NCI-H1092 treated with DMSO at 0.1 percent for 48 hours (cell line): ENCODE data around the gene MBD5.
"Not testable (repeated sequence)": the region's sequence is repeated elsewhere in the genome, so short reads cannot be mapped to it uniquely, and the experiment has no call there.

Experiments used
- DNase-seq: peaks from one replicate; lab custom pipeline; 2025; lab: John Stamatoyannopoulos, UW

The MBD5 gene

DNA sequence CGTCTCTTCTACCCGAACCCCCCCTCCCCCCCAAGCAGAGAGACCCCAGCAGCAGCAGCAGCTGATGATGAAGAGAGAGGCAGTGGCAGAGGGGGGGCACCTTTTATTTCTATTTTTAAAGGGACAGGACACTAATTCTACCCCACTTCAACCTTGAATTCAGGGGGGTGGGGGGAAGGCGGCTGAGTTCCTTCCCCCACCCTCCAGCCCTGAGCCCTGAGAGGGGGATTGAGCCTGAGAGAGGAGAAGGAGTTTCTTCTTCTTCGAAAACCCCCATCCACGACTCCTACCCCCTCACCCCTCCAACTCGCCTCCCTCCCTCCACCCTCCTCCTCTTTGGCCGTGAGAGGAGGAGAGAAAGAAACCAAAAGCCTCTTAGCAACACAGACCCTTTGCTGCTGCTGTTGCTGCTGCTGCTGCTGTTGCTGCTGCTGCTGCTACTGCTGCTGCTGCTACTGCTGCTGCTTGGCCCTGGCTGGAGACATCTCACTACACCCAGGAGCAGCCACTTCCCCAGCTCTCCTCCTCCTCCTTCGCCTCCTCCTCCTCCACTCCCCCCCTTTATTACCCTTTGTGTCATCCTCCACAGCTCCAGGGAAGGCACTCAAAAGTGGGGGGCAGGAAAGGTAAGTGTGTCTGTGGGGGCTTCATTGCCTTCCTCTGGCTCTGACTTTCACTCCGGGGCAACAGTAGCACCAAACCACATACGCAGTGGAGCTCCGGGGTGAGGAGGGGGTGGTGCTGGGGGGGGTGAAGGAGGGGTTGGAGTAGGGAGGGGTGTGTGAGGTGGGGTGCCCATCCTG lies at the start of gene MBD5:
TSS of gene MBD5 (plus strand) at position 33 of the 803 bp plus-strand sequence.
- DNase-seq, result peak; percentile 65

- DNase-seq, result no peak
Measured at GRCh38 chr2:147976102-147976501, 44.8 kb upstream of the MBD5 start.

- DNase-seq, result no peak
Measured at GRCh38 chr2:147977679-147978078, 43.2 kb upstream of the MBD5 start.

- no peak for DNase-seq
Measured at GRCh38 chr2:147980940-147981528, 39.9 kb upstream of the MBD5 start.

DNA sequence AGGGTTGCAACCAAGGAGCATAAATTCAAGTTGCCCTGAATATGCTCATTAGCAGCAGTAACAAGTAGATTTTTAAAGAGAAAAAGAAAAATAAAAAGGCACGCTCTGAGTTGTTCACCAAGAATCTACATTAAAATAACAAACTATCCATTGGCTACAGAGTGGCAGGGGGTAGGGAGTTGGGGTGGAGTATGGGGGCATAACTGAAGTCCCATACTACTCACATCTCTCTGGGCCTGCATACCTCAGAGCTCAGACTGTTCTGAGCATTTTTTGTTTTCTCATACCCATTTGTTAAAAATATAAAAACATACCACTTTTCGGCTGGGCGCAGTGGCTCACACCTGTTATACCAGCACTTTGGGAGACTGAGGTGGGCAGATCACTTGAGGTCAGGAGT lies 31.8 kb upstream of the MBD5 start:
- DNase-seq, result no peak

DNA sequence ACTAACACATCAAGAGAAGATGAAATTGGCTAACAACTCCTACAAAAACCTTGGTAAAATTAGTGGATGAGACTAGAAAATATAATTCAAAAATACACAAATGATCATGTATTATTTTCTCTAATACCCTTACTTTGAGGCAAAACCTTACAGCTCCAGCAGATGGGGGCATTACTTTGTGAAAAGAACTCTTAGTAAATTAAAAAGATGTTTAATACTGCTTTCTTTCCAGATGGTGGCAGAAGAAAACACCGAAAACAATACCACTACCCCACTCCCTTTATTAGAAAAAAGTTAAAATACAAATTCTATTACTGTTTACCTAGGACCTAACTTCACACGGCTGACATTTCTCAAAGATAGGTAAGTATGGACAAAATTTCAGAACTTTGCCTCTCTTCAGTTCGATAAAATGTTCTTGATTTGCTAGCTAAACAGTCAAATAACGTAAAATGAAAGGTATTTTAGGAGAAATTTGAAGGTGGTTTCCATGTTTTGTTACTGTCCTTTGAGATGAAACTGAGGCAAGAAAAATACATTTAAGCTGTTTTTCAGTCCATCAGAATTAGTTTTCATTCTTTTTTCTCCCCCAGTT lies 31.0 kb upstream of the MBD5 start:
- DNase-seq, result peak; percentile 11

GRCh38 chr2:147994965-147995364 lies 25.9 kb upstream of the MBD5 start:
- not testable (repeated sequence) for DNase-seq

DNA sequence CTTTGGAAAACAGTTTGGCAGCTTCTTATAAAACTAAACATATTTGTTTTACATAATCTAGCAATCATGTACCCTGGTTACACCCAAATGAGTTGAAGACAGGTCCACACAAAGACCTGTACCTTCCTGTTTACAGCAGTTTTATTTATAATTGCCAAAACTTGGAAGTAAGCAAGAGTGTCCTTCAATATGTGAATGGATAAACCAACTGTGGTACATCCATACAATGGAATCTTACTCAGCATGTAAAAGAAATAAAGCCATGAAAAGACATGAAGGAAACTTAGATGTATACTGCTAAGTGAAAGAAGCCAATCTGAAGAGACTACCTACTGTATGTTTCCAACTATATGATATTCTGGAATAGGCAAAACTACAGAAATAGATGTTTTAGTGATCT lies 24.1 kb upstream of the MBD5 start:
- DNase-seq, result no peak

- no peak for DNase-seq
Measured at GRCh38 chr2:147998203-147998602, 22.7 kb upstream of the MBD5 start.

- no peak for DNase-seq
Measured at GRCh38 chr2:147999126-147999525, 21.8 kb upstream of the MBD5 start.

DNA sequence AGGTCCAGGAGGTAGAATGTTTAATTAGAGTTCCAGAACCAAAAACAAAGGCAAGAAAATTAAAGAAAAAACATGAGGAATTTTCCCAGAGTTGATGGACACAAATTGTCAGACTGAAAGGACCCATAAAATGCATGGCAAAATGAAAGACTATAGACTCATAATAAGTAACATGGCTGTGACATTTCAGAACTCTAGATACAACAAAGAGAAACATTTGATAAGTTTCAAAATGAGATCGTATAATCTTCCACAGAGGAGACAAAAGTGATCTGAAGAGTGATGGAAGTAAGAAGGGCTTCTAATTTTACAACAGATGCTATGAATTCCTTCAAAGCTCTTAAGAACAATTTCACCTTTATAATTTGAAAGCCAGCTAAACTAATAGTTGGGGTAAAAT lies 20.8 kb upstream of the MBD5 start:
- no peak for DNase-seq

- DNase-seq, result not testable (repeated sequence)
Measured at GRCh38 chr2:148002420-148002819, 18.5 kb upstream of the MBD5 start.

DNA sequence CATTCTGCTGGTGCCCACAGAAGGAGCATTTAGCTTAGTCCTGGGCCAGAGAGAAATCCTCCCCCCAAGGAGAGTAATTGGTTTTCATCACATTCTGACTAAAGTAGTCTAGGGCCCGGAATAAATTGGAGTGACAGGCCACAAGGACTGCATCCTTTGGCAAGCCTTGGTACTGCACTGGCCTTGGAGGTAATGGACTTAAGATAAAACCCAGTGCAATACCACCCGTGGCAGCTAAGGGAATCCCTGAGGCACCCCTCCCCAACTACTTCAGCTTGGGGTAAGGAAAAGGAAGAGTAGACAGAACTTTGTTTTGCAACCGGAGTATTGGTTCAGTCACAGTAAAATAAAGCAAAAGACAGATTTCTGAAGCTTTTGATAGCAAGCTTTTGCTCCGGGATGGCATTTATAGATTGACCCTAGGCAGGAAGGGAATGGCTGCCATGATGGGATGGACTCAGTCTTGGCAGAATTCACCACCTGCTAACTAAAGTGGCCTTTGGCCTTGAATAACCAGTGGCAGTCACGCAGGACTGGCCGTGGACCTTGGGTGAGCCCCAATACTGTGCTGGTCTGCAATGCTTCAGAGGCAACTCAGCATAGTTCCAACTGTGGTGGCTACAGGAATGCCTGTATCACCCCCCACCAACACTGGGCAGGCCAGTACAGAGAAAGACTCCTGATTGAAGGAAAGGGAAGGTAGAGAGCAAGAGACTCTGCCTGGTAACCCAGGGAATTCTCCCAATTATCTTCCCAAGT lies 14.5 kb upstream of the MBD5 start:
- no peak for DNase-seq

DNA sequence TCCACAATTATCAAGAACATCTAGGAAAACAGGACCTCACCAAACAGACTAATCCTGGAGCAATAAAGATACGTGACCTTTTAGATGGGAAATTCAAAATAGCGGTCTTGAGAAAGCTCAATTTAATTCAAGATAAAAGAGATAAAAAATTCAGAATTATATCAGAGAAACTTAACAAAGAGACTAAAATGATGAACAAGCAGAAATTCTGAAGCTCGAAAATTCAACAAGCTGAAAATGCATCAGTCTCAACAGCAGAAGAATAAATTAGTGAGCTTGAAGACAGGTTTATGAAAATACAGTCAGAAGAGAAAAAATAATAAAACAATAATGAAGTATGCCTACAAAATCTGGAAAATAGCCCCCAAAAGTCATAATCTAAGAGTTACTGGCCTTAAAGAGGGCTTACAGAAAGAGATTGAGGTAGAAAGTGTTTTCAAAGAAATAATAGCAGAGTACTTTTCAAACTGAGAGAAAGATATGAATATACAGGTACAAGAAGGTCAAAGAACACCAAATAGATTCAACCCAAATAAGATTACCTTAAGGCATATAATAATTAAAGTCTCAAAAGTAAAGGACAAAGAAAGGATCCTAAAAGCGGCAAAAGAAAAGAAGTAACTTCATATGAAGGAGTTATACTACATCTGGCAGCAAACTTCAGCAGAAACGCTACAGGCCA lies 13.5 kb upstream of the MBD5 start:
- DNase-seq, result no peak

DNA sequence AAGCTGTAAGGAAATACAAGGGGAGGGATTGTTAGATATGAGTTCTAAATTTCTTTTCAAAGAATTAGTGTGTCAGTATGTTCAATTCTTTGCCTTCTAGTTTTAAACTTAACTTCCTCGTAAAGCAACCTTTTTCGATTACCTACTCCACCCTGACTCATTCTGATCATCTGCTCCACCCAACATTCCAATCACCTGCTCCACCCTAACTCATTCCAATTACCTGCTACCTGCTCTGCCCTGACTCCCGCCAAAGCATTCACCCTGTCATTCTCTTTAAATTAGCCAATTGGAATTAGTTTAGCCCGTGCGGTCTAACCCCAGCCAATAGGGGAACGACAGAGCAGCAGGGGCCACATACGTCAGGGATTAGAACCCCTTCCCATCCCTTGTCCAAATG lies 12.5 kb upstream of the MBD5 start:
- DNase-seq, result not testable (repeated sequence)

- no peak for DNase-seq
Measured at GRCh38 chr2:148013876-148014275, 7.0 kb upstream of the MBD5 start.

DNA sequence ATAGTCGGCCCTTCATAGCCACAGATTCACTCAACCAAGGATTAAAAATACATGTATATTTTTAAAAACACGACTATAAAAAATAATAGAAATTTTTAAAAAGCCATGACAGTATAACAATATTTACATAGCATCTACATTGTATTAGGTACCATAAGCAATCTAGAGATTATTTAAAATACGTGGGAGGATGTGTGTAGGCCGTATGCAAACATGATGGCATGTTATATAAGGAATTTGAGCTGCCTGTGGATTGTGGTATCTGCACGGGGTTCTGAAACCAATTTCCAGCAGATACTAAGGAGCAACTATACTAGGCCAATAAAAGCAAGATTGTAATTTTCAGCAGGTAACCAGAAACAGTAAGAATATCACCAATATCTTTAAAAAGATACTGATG lies 6.3 kb upstream of the MBD5 start:
- DNase-seq, result no peak

GRCh38 chr2:148020111-148021058 lies 506 bp upstream of the MBD5 start, which contains the start of gene ORC4:
Gene ORC4, minus strand, starts transcription at chr2:148020737. Its CDS starts 44,779 bp downstream, at chr2:147975958.
- DNase-seq, result peak; percentile 98

- no peak for DNase-seq
Measured at GRCh38 chr2:148021886-148022285, 995 bp downstream of the MBD5 start.

DNA sequence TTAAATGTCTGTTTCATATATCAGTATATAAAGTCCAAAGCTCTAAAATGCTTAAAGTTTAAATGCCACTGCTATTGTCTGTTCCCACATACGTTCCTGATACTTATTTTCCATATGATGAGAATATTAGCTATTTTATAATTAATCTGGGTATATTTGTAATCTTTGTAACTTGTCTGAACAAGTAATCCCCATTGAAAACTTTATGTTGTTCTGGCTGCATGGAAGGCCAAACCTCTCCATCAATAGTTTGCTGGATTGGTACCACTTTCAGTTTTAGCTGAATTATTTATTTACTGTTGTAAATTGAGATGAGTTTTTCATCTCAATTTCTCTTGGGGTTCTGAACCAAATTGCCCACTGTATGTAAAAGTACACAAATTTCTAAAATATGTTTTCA lies 1.5 kb downstream of the MBD5 start:
- no peak for DNase-seq

GRCh38 chr2:148022882-148023281 lies 2.0 kb downstream of the MBD5 start:
- no peak for DNase-seq
